Measurements from ENCODE around the gene SNAPC5.

SNAPC5 gene

DNA sequence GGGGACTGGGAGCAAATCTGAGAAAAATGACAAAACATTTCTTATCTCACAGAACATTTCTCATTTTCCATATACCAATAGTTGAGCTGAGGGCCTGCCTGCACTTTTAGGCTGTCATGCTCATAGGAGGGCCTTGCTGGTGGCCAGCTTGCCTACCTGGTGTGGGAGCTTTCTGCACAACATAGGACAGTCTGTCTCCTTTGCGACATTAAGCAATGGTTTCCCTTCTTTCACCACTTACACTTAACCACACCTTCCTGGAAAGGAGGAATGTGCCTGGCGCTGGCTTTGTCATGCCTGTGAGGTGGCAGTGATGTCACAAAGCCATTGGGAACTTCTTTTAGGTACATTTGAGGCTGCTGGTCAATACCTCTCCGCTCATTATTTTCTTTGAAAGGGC, 5.7 kb downstream of the SNAPC5 start:
- TF ChIP-seq, protein P1, sequence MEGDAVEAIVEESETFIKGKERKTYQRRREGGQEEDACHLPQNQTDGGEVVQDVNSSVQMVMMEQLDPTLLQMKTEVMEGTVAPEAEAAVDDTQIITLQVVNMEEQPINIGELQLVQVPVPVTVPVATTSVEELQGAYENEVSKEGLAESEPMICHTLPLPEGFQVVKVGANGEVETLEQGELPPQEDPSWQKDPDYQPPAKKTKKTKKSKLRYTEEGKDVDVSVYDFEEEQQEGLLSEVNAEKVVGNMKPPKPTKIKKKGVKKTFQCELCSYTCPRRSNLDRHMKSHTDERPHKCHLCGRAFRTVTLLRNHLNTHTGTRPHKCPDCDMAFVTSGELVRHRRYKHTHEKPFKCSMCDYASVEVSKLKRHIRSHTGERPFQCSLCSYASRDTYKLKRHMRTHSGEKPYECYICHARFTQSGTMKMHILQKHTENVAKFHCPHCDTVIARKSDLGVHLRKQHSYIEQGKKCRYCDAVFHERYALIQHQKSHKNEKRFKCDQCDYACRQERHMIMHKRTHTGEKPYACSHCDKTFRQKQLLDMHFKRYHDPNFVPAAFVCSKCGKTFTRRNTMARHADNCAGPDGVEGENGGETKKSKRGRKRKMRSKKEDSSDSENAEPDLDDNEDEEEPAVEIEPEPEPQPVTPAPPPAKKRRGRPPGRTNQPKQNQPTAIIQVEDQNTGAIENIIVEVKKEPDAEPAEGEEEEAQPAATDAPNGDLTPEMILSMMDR (IDR thresholded peaks at IDR 0.05; ENCODE audit: low read depth, low read length, missing control alignments), result no peak
- no peak overlapping the region for H3K4me3 ChIP-seq (ENCODE audit: low read depth, low read length)
- no peak for DNase-seq (ENCODE audit: low read depth)

DNA sequence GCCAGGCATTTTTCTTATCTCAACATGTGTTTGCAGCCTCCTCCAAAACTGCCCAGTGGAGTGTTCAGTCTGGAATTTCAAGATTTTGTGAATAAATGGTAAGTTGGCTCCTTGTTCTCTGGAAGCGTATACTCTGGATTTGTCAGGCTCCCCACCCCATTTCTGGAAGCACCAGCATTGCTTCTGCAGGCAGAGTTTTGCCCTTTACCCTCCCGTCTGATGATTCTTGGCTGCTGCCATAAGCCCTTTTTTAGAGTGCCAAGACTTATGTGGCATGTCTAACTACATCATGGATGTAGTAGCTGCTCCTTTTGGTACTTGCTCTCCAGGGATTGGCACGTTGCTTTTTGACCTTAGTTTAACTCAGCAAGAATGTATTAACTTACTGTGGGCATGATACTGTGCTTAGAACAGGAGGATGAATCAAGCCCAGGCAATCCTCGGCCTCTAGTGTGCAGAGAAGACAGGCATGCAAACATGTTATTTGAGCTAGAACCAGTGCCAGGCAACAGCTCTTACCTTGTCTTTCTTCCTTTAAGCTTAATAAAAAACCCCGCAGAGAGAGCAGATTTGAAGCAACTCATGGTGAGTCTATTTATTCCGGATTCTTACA, 8.3 kb downstream of the SNAPC5 start:
- no peak for DNase-seq (ENCODE audit: low read depth)
- TF ChIP-seq, protein P1 (IDR thresholded peaks at IDR 0.05; ENCODE audit: low read depth, low read length, missing control alignments), result no peak

DNA sequence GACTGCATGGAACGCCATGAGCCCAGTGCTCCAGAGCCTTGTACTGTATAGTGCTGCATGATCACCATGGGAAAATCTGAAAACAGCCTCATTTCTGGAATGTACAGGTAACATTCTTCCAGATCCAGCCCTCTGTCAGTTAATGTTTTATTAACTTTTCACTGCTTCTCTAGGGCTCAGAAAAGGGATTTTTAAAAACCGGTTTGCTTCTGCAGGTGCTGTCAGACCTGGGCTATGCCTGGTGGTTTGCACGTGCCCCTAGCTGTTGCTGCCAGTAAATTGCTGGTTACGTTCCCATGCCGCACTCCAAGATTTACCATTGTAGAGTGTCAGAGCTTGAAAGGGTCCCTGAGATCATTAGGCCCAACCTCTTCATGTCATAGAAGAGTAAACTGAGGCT, 9.0 kb downstream of the SNAPC5 start:
- no peak overlapping the region for H3K4me3 ChIP-seq (ENCODE audit: low read depth, low read length)
- DNase-seq (ENCODE audit: low read depth), result no peak
- TF ChIP-seq, protein P1 (IDR thresholded peaks at IDR 0.05; ENCODE audit: low read depth, low read length, missing control alignments), result no peak

More for the DNA sequence above, 8.3 kb downstream of the SNAPC5 start:
- H3K4me3 ChIP-seq (ENCODE audit: low read depth, low read length), result no peak overlapping the region

DNA sequence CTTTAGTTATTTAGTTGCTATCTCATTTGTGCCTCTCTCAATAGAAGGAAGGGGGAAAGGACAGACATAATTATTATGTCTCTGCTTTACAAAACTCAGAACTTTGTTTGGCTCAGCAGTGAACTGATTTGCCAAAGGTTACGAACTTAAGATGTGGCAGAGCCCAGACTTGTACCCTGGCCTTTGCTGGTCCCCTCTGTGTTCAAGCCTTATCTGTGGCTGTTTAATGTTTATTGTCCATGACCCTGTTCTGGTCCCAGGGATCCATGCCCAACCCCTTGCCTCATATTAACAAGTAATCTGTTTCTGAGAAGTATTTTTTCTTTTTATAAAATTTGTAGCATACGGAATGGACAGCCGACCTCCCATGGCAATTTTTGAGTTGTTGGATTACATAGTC, 10.7 kb downstream of the SNAPC5 start:
- TF ChIP-seq, protein P1 (IDR thresholded peaks at IDR 0.05; ENCODE audit: low read depth, low read length, missing control alignments), result no peak
- DNase-seq (ENCODE audit: low read depth), result no peak
- no peak overlapping the region for H3K4me3 ChIP-seq (ENCODE audit: low read depth, low read length)

DNA sequence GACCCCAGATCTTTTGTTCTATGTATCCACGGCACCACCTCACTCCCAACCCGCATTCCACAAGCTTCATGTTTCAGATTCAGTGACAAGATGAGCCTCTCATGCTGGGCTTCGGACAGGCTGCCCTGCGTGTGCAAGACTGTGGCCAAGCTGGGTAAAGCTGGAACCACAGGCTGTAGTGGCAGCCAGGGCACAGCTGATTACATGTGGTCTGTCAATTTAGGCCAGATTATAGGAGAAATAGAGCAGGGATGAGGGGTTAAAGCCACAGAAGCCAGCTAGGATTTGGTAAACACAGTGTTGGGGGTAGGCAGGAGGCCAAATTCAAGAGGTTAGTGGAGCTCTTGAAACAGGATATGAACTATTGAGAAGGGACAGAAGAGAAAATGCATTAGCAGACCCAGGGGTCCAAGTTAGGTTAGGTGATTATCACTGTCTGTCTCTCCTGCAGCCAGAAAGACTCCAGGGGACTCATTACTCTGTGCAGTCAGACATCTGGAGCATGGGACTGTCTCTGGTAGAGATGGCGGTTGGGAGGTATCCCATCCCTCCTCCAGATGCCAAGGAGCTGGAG, 12.9 kb downstream of the SNAPC5 start:
- no peak overlapping the region for H3K4me3 ChIP-seq (ENCODE audit: low read depth, low read length)
- TF ChIP-seq, protein P1 (IDR thresholded peaks at IDR 0.05; ENCODE audit: low read depth, low read length, missing control alignments), result no peak
- DNase-seq (ENCODE audit: low read depth), result no peak

DNA sequence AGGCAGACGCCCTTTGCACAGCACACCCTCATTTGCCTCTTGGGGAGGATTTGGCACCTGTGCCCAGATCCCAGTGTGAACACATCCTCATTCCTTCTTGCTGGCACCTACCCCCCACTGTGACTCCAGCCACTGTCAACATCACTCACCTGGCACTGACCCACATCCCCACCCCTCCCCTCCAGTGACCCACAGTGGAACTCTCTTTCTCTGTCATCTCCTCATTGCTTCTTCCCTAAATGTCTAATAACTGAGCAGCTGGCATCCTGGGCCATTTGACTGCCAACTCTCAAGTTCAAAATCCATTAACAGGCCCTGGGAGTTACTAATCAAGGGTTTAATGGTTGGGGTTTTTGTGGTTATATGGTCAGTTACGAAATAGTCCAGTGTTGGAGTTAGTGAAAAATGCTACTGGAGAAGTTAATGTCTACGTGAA, 14.4 kb downstream of the SNAPC5 start:
- H3K4me3 ChIP-seq (ENCODE audit: low read depth, low read length), result no peak overlapping the region
- no peak for DNase-seq (ENCODE audit: low read depth)
- TF ChIP-seq, protein P1 (IDR thresholded peaks at IDR 0.05; ENCODE audit: low read depth, low read length, missing control alignments), result no peak

DNA sequence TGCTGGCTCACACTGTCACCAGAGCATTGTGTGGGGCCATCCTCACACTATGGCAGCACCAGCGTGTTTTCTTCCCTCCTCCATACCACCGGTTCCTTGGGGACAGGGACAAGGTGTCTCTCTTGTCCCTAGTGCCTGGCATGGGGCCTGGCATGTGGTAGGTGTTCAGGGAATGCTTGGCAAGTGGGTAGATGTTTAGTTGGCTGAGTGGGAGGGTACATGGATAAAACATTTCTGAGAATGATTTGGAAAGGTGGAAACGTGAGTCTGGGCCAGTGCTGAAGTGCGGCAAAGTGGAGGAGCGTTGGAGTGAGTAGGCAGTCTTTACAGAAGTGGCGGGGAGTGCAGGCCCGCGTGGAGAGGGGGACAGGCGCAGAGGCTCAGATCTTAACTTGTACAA, 15.0 kb downstream of the SNAPC5 start:
- TF ChIP-seq, protein P1 (IDR thresholded peaks at IDR 0.05; ENCODE audit: low read depth, low read length, missing control alignments), result no peak
- no peak overlapping the region for H3K4me3 ChIP-seq (ENCODE audit: low read depth, low read length)
- no peak for DNase-seq (ENCODE audit: low read depth)

Data from GM12864 (cell line).